Nucleus accumbens (tissue), 56 donors: ENCODE data around the gene DOCK8.

ENCODE experiments used
- DNase-seq, 56 donors: peaks; one replicate each; lab custom pipeline; 2025; lab: John Stamatoyannopoulos, UW

The DOCK8 gene

DNA sequence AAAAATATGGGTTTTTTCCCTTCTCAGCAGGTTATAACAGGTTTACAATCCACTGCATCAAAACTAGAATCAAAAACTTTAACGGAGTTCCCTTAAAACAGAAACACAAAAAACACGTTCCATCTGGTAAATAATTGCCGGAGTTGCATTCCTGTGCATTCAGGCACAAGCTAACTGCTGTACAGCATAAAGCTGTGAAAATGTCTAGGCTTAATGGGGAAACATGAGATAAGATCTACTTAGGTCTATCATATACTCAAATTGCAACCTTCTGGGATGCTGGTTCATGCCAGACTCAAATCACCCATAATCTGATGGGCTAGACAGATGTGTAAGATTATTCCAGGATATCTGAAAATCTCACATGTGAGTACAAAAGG is 265.3 kb downstream of the DOCK8 start:
- no peak for DNase-seq

DNA sequence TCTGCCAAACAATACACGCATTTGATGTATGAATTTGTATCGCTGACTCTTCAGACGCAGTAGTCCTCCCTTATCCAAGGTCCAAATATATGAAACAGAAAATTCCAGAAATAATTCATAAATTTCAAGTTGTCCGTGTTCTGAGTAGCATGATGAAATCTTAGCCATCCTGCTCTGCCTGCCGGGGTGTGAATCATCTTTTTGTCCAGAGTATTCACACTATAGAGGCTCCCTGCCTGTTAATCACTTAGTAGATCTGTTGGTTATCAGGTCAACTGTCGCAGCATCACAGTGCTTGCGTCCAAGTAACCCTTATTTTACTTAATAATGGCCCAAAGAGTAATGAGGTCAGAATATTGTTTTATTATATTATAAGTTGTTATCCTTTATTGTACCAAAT is 268.1 kb downstream of the DOCK8 start:
- no peak for DNase-seq

DNA sequence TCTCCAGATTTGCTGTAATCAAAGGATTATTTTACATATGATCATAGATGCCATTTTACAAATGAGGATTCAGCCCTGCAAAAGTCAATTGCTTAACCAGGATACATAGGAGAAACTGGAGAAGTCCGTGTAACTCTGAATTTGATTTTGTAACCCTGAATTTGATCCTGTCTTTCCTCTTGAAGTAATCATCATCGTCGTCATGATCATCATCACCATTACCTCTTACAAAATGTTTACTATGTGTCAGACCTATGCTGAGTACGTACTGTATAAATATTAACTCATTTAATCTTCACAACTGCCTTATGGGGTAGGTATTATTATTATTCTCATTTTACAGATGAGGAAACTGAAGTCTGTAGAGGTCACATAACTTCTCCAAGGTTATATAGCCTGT is 271.5 kb downstream of the DOCK8 start:
- no peak for DNase-seq

DNA sequence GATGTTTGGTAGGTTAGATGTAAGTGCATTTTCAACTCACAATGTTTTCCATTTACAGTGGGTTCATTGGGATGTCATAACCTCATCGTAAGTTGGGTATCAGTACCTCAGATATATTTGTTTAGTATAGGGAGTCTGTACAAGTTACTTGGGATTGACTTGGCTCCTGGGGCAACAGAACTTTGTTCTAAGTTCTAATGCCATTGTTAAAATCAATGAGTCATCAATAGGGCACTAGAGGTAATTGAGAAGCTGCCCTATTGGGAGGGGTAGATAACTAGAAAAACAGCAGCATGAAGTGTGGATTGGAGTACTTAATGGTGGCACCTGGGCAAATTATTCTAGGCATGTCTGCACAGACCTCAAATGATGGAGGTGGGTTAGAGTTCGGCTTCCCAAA is 272.8 kb downstream of the DOCK8 start:
- DNase-seq, result no peak

DNA sequence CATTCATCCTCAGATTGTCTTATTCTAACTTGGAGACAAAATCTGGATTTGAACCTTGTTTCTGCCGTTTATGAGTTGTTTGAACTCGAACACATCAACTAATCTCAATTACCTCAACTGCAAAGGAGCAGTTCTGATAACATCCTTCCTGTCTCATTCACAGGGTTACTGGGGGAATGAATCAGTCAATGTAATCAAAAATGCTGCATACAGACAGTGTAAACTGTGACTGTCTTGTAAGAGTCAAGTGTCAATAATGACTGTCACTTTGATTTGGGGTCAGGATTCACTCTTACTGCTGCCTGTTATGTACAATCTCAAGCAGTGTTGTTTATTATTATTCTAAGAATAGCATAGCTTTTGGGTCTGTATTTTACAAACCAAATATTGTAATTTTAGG is 273.8 kb downstream of the DOCK8 start:
- no peak for DNase-seq

DNA sequence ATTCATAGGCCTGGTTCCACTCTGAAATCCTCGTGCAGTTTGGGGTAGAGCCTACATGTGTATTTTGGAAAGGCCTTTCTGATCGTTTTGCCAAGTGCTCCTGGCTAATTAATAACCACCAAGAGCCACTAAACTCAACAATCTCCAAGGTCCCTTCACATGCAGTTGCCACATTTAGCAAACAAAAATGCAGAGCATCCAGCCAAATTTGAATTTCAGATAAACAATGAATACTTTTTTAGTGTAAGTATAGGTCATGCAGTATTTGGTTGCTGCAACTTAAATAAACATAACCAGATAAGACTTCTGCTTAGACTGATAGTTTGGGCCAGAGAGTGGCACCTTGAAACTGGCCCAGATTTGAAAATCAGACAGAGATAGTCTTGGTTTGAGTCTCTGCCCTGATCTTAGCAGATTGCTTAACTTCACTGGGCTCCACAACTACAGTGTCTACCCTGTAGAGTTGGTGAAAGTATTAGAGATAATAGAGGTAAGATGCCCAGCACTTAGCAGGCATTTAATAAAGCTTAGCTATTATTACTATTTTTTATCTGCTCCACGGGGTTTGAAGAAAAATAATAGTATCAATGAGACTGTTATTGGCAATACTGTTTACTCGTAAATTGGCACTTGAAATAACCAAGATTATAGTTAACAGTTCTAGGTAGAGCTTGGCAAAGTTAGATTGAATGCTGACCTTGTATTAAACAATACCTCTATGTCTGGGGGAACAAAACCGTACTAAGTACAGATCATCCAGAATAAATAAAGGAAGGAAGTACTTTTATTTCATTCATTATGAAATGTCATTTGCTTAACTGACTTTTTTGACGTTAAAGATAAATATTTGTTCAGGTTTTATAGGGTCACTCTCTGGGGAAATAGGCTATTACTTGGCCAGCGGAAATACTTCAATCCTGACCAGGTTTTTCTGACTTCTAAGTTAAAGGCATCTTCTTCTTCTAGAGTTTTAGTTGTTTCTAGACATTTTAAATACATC is 274.8 kb downstream of the DOCK8 start:
- no peak for DNase-seq

DNA sequence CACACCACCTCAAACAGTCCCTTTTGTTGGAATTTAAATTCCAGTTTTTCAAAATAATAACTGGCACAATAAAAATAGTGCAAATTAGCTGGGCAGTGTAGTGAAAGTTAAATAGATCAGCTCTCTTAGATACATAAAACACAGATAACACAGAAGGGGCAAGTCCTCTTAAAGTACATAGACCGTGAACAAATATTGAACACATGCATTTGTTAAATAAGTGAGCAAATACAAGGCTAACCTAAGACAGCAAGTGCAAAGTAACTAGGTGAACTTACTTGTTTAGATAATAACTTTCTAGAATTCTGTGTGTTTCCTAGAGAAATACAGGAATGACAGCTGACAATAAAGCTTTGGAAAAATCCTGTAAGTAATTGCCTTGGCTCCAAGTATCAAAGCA is 280.1 kb downstream of the DOCK8 start:
- no peak for DNase-seq

DNA sequence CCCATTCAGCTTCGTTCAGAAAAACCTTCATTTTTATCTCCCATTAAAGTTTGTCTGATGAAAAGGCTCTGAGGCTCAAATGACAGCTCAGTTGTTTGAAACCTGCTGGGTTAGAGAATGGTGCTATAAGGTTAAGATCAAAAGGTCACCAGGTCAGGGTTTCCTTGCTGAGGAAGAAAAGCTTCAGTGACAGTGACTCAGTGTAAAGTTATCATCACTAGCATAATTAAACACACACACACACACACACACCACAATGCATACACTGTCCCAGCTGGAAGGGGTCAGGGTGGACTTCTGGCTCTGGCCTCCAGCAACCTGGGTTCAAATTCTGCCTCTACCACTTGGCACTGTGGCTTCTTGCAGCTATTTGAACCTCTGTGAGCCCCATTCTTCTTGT is 281.1 kb downstream of the DOCK8 start:
- DNase-seq, result no peak

DNA sequence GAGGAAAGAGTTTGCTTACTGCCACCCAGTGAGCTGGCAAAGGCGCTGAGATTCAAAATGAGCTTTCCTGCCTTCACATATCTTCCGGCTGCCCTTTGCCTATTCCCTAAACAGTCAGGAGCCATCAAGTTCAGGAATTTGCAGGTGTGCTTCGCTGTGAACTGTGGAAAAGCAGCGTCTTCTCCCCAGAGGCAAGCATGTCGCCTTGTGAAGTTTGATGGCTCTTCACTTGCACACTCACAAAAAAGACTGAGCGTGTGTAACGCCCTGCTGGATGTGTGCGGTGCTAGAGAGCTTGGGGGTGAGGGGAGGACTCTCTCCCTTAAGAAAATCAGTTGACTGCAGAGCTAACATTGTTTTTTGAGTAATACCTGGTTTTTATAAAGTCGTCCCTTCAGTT is 288.7 kb downstream of the DOCK8 start:
- DNase-seq, result no peak

DNA sequence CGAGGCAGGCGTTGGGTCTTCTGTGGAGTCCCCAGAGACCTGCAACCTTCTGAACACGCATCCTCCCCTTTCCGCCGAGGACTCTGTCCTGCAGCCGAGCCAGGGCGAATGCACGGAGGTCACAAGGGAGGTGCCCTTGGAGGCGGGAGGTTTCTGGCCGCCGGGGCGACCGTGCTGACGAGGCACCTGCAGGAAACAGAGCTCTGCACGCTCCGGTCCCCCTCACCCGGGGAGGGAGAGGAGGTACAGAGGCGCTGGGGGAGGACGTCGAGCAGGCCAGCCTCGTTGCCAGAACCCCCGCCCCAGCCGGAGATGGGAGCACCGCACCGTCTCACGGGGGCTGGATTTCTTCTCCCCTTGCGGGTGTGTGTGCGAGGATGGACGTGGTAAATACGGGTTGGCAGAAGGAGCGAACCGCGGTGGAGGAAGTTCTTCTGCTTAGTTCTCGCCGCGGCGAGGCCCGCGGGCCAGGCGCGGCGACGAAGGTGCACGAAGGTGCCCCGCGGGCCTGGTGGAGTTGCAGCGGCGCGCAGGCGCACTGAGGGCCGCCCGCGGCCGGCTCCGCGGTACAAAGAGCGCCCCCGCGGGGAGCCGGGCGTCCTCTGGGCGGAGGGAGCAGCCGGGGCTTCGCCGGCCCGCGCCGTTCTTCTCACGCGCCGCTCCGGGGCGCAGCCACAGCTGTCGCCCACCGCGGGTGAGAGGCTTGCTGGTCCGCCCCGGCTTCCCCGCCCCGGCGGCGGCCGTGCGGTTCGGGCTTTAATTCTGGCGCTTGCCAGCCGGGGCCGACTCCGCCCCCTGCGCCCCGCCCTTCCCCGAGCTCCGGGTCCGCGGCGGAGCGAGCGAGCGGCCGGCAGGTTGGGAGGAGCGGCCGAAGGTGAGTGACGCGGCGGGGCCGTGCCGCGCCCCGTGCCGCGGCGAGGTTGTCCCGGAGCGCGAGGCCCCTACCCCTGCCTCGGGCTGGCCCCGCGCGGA is 289.5 kb downstream of the DOCK8 start, which contains the start of gene KANK1:
Gene KANK1, plus strand, starts transcription at position 815 of the 972 bp plus-strand sequence.
- DNase-seq, result peak in 53 of 56 donors; percentile 5 to 83 (median 62)

DNA sequence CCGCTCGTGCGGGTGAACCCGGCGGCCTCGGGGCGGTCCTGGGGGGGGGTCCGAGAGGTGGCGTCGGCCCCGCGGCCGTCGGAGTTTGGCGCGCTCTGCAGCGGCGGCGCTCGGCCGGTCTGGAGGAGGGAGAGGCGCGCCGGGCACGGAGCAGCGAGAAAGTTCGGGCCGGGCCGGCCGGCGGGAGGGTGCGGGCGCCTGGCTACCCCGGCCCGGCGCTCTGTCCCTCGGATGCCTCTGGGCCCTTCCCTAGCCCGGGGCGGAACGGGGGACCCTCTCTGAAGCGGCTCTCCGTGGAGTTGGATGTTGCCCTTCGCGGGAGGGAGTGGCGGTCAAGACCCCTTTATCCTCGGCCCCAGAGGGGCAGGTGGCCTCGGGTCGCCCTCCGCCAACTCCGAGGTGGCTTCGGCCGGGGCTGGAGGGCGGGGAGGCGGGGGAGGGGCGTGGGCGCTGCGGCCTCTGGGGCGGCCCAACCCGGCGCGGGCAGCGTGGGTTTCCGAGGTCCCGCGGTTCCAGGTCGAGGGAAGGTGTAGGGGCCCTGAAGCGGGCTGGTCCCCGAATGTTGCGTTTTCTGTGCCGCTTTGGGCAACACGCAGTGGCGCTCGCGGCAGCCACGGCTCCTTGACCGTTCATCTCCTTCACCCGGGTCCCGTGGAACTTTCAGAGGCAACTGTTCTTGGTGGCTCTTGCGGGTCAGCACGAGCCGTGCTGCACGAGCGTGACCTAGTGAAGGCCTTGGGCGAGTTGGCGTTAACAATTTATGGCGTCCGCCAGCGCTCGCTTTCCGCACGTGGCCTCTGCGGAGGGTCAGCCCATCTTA is 290.5 kb downstream of the DOCK8 start:
- DNase-seq, result peak in 38 of 56 donors; percentile 4 to 64 (median 28)

DNA sequence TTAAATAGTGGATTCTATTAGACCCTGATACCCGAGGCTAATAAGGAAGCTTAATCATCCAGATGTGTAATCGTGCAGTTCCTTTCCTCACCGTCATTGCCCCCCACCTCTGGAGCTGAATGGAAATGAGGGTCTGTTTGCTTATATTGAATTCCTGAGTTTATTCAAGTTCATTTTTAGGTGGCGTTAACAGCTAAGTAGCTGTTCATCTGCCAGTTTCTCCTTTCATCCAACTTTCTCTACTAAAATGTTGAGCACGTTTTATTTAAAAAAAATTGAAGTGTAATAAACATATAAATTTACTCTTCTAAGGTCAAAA is 291.0 kb downstream of the DOCK8 start:
- DNase-seq, result no peak

DNA sequence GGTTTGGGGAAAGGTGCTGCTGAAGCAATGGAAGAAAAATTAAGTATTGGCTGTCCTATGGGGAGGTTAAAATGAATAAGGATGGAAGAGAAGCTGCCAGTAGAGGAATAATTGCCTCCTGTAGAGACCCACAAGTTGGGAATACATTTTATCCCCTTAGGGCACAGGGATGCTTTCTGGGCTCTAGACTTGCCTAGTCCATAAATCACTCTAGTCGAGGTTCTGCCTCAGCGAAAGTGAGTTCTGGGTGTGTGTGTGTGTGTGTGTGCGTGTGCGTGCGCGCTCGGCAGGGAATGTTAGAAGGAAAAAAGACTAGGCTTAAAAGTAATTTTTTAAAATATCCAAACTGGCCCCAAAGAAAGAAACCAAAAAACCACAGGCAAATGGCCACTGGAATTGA is 291.6 kb downstream of the DOCK8 start:
- no peak for DNase-seq

DNA sequence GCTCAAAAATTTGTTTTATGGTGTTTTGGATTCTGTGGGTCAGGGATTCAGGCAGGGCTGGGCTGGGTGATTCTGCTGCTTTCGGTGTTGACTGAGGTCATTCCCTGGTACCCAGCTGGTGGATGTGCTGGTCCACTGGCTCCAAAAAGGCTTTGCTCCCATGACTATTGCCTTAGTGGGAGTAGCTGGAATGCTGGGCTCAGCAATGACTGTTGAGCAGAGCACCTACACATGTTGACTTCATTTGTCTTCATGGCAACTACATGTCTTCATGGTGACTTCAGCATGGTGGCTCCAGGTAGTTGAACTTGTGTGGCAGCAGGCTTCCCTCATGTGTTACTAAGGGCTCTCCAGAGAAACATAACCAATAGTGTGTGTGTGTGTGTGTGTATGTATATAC is 297.2 kb downstream of the DOCK8 start:
- no peak for DNase-seq

DNA sequence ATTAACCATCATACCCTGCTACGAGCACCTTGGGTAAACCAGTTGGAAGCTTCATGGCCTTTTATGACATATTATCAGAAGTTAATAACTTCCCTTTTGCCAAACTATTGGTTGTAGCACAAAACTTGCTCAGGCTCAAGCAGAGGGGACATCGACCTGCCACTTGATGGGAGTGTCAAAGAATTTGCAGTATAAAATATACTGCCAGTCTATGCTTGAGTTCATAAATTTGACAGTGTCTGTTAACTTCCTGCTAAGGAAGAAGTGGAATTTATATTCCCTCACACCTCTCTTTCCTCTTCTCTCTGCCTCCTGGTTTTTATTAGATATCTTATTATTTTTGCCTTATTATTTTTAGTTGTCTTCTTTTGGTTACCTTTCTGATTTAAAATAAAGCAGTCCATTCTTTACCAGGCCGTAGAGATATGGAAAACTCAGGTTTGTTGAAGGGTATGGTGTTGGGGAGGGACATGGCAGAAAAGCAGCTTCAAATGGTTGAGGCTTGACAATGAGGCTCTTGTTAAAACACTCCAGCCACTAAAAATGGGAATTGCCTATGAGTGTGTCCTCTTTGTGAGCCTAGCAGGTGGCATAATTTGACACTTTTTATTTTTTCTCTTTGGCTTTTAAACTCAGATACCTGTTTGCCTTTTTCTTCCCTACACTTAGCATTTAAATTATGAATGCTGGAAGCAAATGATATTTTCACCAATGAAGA is 298.0 kb downstream of the DOCK8 start:
- peak in 1 of 56 donors; percentile 2 for DNase-seq
